Heart left ventricle (tissue), 16 donors: ENCODE results near the gene KCTD17. TPM values are rescaled to one million over a fixed set of nuclear protein-coding genes. Genes with fewer than 3 reads are reported as not detected.

Experiments
- ATAC-seq, 4 donors: fragments of 200-7000 bp; cut with Tn5 transposase; one replicate each; pipeline ENCODE4 v1.9.1; 2020 to 2022; ENCODE audit warnings: moderate library complexity in 4 of 4, mild to moderate bottlenecking in 3 of 4, moderate number of reproducible peaks in 1 of 4
- DNase-seq, 5 donors: peaks; one replicate each; pipeline ENCODE4 v3.0.0-alpha.2; 2020
- H3K27ac ChIP-seq, 12 donors: fragments of 200-600 bp; sonication (generic) in 4 of 12; one replicate each; pipeline versions ENCODE4 v1.5.0 to v1.8.0; 2016 to 2022; ENCODE audit warnings: mild to moderate bottlenecking in 2 of 12
- H3K27me3 ChIP-seq, 9 donors: fragments of 200-600 bp; sonication (generic) in 2 of 9; one replicate each; pipeline versions ENCODE4 v1.5.1 to v1.8.0; 2016 to 2022; ENCODE audit warnings: mild to moderate bottlenecking in 3 of 9
- H3K36me3 ChIP-seq, 9 donors: fragments of 200-600 bp; sonication (generic) in 2 of 9; one replicate each; pipeline versions ENCODE4 v1.5.0 to v1.8.0; 2018 to 2022; ENCODE audit warnings: mild to moderate bottlenecking in 2 of 9
- H3K4me1 ChIP-seq, 12 donors: fragments of 200-600 bp; sonication (generic) in 4 of 12; one replicate each; pipeline versions ENCODE4 v1.5.0 to v1.8.0; 2016 to 2022; ENCODE audit warnings: mild to moderate bottlenecking in 3 of 12
- H3K4me3 ChIP-seq, 12 donors: fragments of 200-600 bp; sonication (generic) in 4 of 12; one replicate each; pipeline versions ENCODE4 v1.5.0 to v1.8.0; 2017 to 2022; ENCODE audit warnings: mild to moderate bottlenecking in 9 of 12, moderate library complexity in 4 of 12
- H3K9me3 ChIP-seq, 12 donors: fragments of 200-600 bp; sonication (generic) in 4 of 12; one replicate each; pipeline versions ENCODE4 v1.5.0 to v1.8.0; 2016 to 2022; ENCODE audit warnings: mild to moderate bottlenecking in 1 of 12
- POLR2A ChIP-seq, 2 donors: fragments of 450-650 bp; IDR thresholded peaks; one replicate each; pipeline ENCODE4 v1.6.1; 2017; ENCODE audit warnings: antibody characterized with exemption in 2 of 2, mild to moderate bottlenecking in 2 of 2, moderate library complexity in 2 of 2
- WGBS, 4 donors: extraction: QIAGEN DNeasy Blood & Tissue Kit in 2 of 4; methylation state at CpG; one replicate each; pipeline versions ENCODE4 v1.1.5 to v1.1.7; 2013 to 2018; 5-methylcytosine and 5-hydroxymethylcytosine counted together
- intact Hi-C, 10 donors: fragments of 100-400 bp; cut with DNase I; formaldehyde crosslinking; loops; one replicate each; pipeline versions ENCODE4 v1.11.1 to v1.14.2; 2022
- polyA plus RNA-seq, 2 donors: library from polyadenylated mRNA; stranded (reverse); fragments of 200-250 nt; gene quantifications; one replicate each; pipeline ENCODE4 v1.2.3, GENCODE V29; 2013
- total RNA-seq, 9 donors: library from RNA; depleted of rRNA in 2 of 9; stranded (reverse); fragments of >200 nt in 2 of 9; fragmentation: NEBNext Ultra II Directional in 3 of 9; extraction: Animal tissue kit (Norgen Biotek cat#: 25700) in 3 of 9; gene quantifications; one replicate each; pipeline versions ENCODE4 v1.1.0 to v1.2.4, GENCODE V29; 2016 to 2023
- TF ChIP-seq, protein P1 (sequence below), 12 donors: fragments of 200-600 bp; sonication (generic) in 4 of 12; IDR thresholded peaks; one replicate each; pipeline versions ENCODE4 v1.5.0 to v1.8.0; 2018 to 2022; ENCODE audit warnings: antibody characterized with exemption in 12 of 12, mild to moderate bottlenecking in 5 of 12
- donor health status: ischemic (EF 13 %, LVEDD 7.1; RV severe dilation, severe dysfunction).
- donor health status: healthy with polysubstance abuse.
- donor health status: DM: no; HTN: yes; CAD: no.
- donor health status: DM: no; HTN: no; CAD: no.
- donor health status: ischemic (EF 25% LVEDD 6.9; RV normal size, moderate dysfunction).
- donor health status: ischemic (EF 25% LVEDD 5.7; RV mildly dilated, moderate dysfunction).
- donor health status: healthy.
- donor health status: DM: yes; HTN: yes; CAD: no.
- donor health status: ischemic (EF 35%, LVEDD 5.7; RV mildly dilated, moderate dysfunction).
- donor health status: nonischemic (EF 11% LVEDD 7.7; RV severe dilation, severe dysfunction).
- donor health status: DM: yes; HTN: yes; CAD: no.
- donor health status: PGD.
- donor health status: ischemic (EF 29% LVEDD 5.4; RV normal size, mild dysfunction).
- donor health status: nonischemic (EF 23%, LVEDD 6.1; RV moderate dilation, normal function).

KCTD17 gene
- total and polyA plus RNA-seq, 11 donors: 10.8 to 62.0 (median 17.3) TPM

- TF ChIP-seq POLR2A (IDR thresholded peaks at IDR 0.05): no peak
- TF ChIP-seq, protein P1, sequence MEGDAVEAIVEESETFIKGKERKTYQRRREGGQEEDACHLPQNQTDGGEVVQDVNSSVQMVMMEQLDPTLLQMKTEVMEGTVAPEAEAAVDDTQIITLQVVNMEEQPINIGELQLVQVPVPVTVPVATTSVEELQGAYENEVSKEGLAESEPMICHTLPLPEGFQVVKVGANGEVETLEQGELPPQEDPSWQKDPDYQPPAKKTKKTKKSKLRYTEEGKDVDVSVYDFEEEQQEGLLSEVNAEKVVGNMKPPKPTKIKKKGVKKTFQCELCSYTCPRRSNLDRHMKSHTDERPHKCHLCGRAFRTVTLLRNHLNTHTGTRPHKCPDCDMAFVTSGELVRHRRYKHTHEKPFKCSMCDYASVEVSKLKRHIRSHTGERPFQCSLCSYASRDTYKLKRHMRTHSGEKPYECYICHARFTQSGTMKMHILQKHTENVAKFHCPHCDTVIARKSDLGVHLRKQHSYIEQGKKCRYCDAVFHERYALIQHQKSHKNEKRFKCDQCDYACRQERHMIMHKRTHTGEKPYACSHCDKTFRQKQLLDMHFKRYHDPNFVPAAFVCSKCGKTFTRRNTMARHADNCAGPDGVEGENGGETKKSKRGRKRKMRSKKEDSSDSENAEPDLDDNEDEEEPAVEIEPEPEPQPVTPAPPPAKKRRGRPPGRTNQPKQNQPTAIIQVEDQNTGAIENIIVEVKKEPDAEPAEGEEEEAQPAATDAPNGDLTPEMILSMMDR (IDR thresholded peaks at IDR 0.05): no peak
- no peak overlapping the region for H3K27ac ChIP-seq
- H3K9me3 ChIP-seq: peaks cover 0 to 5% (median 0%) of the 10 kb centered on the region in 12 donors
- H3K27me3 ChIP-seq: no peaks in the 10 kb centered on the region
- ATAC-seq (no peak), DNase-seq (no peak)
- intact Hi-C loops: no loop called here
- peaks cover 0 to 28% (median 14%) of the 10 kb centered on the region in 12 donors for H3K4me1 ChIP-seq
- H3K36me3 ChIP-seq: no peaks in the 10 kb centered on the region
- WGBS, 4 donors: 21 to 33% (median 27%) methylated on average over 2 of the region's 2 CpGs
- H3K4me3 ChIP-seq: no peak overlapping the region
These were observed 43.9 kb upstream of the KCTD17 start for GRCh38 chr22:37007651-37008050.

DNA sequence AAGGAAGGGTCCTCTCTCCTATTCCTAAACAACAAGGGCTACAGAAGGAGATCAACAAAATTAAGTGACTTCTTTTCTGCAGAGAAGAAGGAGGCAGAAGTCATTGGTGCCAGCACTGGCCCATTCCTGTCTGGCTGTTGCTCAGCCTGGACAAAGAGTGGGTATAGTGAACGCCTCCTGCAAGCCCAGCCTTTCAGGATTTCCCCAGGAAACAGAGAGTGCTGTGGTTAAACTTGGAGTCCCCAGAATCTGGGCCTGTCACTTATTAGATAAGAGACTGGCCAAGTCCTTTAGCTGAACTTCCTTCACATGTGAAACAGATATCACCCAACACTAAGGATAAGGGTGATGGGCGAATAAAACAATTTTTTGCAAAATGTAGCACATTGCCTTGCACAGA is 43.2 kb upstream of the KCTD17 start:
- no peak for TF ChIP-seq POLR2A (IDR thresholded peaks at IDR 0.05)
- TF ChIP-seq, protein P1 (IDR thresholded peaks at IDR 0.05): no peak
- H3K4me3 ChIP-seq: no peak overlapping the region
- no peaks in the 10 kb centered on the region for H3K36me3 ChIP-seq
- WGBS, 4 donors: 46 to 66% (median 51%) methylated on average over 2 of the region's 2 CpGs
- H3K27ac ChIP-seq: peak overlapping the region in 1 of 12 donors; percentile 14
- peaks cover 0 to 5% (median 0%) of the 10 kb centered on the region in 12 donors for H3K9me3 ChIP-seq
- intact Hi-C loops: no loop called here
- no peaks in the 10 kb centered on the region for H3K27me3 ChIP-seq
- peaks cover 0 to 30% (median 16%) of the 10 kb centered on the region in 12 donors for H3K4me1 ChIP-seq
- ATAC-seq (peak in 2 of 4 donors; percentile 32 to 53), DNase-seq (no peak)

GRCh38 chr22:37009490-37009889 is 42.1 kb upstream of the KCTD17 start:
- WGBS, 4 donors: 81 to 87% (median 87%) methylated on average over 2 of the region's 2 CpGs

GRCh38 chr22:37010174-37010573 is 41.4 kb upstream of the KCTD17 start:
- H3K27ac ChIP-seq: no peak overlapping the region
- H3K36me3 ChIP-seq: no peaks in the 10 kb centered on the region
- peak in 1 of 5 donors; percentile 3 for DNase-seq
- intact Hi-C loops: no loop called here
- peaks cover 0 to 4% (median 0%) of the 10 kb centered on the region in 12 donors for H3K9me3 ChIP-seq
- no peak for ATAC-seq
- 88 to 100% (median 90%) methylated on average over 3 to 4 of the region's 4 CpGs for WGBS, 4 donors
- peaks cover 0 to 39% (median 20%) of the 10 kb centered on the region in 12 donors for H3K4me1 ChIP-seq
- no peak overlapping the region for H3K4me3 ChIP-seq
- no peak for TF ChIP-seq POLR2A (IDR thresholded peaks at IDR 0.05)
- TF ChIP-seq, protein P1 (IDR thresholded peaks at IDR 0.05): no peak
- H3K27me3 ChIP-seq: no peaks in the 10 kb centered on the region

More at GRCh38 chr22:37009490-37009889, 42.1 kb upstream of the KCTD17 start:
- Histone ChIP-seq H3K4me3 (no peak overlapping the region), H3K27me3 (no peaks in the 10 kb centered on the region), H3K27ac (no peak overlapping the region), H3K9me3 (peaks cover 0 to 5% (median 0%) of the 10 kb centered on the region in 12 donors), H3K36me3 (no peaks in the 10 kb centered on the region), H3K4me1 (peaks cover 0 to 33% (median 16%) of the 10 kb centered on the region in 12 donors)
- ATAC-seq (no peak), DNase-seq (no peak)
- intact Hi-C loops: no loop called here
- no peak for TF ChIP-seq POLR2A (IDR thresholded peaks at IDR 0.05)
- TF ChIP-seq, protein P1 (IDR thresholded peaks at IDR 0.05): no peak
